ENCODE measurements around the gene RASAL1.

RASAL1 gene

GRCh38 chr12:113136128-113136989, 798 bp upstream of the RASAL1 start:
- in situ Hi-C loops (cut with HindIII; ENCODE audit: low sequenced_read_pairs): no loop called here
- no peak for TF ChIP-seq CTCF (IDR thresholded peaks at IDR 0.05; ENCODE audit: low read depth, low read length)
- no peak for DNase-seq (ENCODE audit: low read depth, low spot score)
- no peak overlapping the region for H3K4me3 ChIP-seq (ENCODE audit: low read depth, low read length)

- no peak for DNase-seq (ENCODE audit: low read depth, low spot score)
- TF ChIP-seq CTCF (IDR thresholded peaks at IDR 0.05; ENCODE audit: low read depth, low read length): no peak
- H3K4me3 ChIP-seq (ENCODE audit: low read depth, low read length): no peak overlapping the region
- in situ Hi-C loops (cut with HindIII; ENCODE audit: low sequenced_read_pairs): no loop called here
Measured at GRCh38 chr12:113134521-113134951, 1.0 kb downstream of the RASAL1 start.

- no peak overlapping the region for H3K4me3 ChIP-seq (ENCODE audit: low read depth, low read length)
- TF ChIP-seq CTCF (IDR thresholded peaks at IDR 0.05; ENCODE audit: low read depth, low read length): no peak
- in situ Hi-C loops (cut with HindIII; ENCODE audit: low sequenced_read_pairs): no loop called here
- DNase-seq (ENCODE audit: low read depth, low spot score): no peak
Measured at GRCh38 chr12:113134071-113134470, 1.5 kb downstream of the RASAL1 start.

GRCh38 chr12:113133666-113134065, 1.9 kb downstream of the RASAL1 start:
- DNase-seq (ENCODE audit: low read depth, low spot score): no peak
- TF ChIP-seq CTCF (IDR thresholded peaks at IDR 0.05; ENCODE audit: low read depth, low read length): no peak
- in situ Hi-C loops (cut with HindIII; ENCODE audit: low sequenced_read_pairs): no loop called here
- no peak overlapping the region for H3K4me3 ChIP-seq (ENCODE audit: low read depth, low read length)

- DNase-seq (ENCODE audit: low read depth, low spot score): no peak
- H3K4me3 ChIP-seq (ENCODE audit: low read depth, low read length): no peak overlapping the region
- TF ChIP-seq CTCF (IDR thresholded peaks at IDR 0.05; ENCODE audit: low read depth, low read length): no peak
- in situ Hi-C loops (cut with HindIII; ENCODE audit: low sequenced_read_pairs): no loop called here
Measured at GRCh38 chr12:113133036-113133435, 2.5 kb downstream of the RASAL1 start.

GRCh38 chr12:113131556-113131955, 4.0 kb downstream of the RASAL1 start:
- no peak for TF ChIP-seq CTCF (IDR thresholded peaks at IDR 0.05; ENCODE audit: low read depth, low read length)
- in situ Hi-C loops (cut with HindIII; ENCODE audit: low sequenced_read_pairs): no loop called here
- H3K4me3 ChIP-seq (ENCODE audit: low read depth, low read length): no peak overlapping the region
- DNase-seq (ENCODE audit: low read depth, low spot score): no peak

Data from astrocyte of the spinal cord (primary cell).